WERI-Rb-1 (cell line): ENCODE data around the gene PABPN1.
"Not testable (repeated sequence)": the region's sequence is repeated elsewhere in the genome, so short reads cannot be mapped to it uniquely, and the experiment has no call there.

Experiments used
- DNase-seq: peaks from one replicate; pipeline ENCODE4 v3.0.0-alpha.2; 2020
- H3K27ac ChIP-seq: fragments of 250-450 bp; sonication (Bioruptor Pico); 2 replicates; pipeline ENCODE4 v1.5.1; 2020; ENCODE audit warnings: mild to moderate bottlenecking, moderate library complexity
- H3K27me3 ChIP-seq: fragments of 250-450 bp; sonication (Bioruptor Pico); 2 replicates; pipeline ENCODE4 v1.5.1; 2021; ENCODE audit warnings: mild to moderate bottlenecking, low read depth, moderate library complexity; ENCODE audit not compliant: insufficient read depth, severe bottlenecking
- H3K36me3 ChIP-seq: fragments of 250-450 bp; sonication (Bioruptor Pico); 2 replicates; pipeline ENCODE4 v1.5.1; 2020; ENCODE audit warnings: mild to moderate bottlenecking, moderate library complexity
- H3K4me3 ChIP-seq: 2 replicates; pipeline ENCODE4 v1.5.1; 2011; ENCODE audit warnings: low read depth, mild to moderate bottlenecking, control low read depth, low read length
- H3K9me3 ChIP-seq: fragments of 250-450 bp; sonication (Bioruptor Pico); 2 replicates; pipeline ENCODE4 v1.5.1; 2021; ENCODE audit warnings: mild to moderate bottlenecking, moderate library complexity; ENCODE audit not compliant: severe bottlenecking
- TF ChIP-seq, protein P1 (sequence below): IDR thresholded peaks from 2 replicates; pipeline ENCODE4 v1.5.1; 2011; ENCODE audit warnings: low read depth, mild to moderate bottlenecking, control low read depth, inconsistent platforms, low read length

The PABPN1 gene

DNA sequence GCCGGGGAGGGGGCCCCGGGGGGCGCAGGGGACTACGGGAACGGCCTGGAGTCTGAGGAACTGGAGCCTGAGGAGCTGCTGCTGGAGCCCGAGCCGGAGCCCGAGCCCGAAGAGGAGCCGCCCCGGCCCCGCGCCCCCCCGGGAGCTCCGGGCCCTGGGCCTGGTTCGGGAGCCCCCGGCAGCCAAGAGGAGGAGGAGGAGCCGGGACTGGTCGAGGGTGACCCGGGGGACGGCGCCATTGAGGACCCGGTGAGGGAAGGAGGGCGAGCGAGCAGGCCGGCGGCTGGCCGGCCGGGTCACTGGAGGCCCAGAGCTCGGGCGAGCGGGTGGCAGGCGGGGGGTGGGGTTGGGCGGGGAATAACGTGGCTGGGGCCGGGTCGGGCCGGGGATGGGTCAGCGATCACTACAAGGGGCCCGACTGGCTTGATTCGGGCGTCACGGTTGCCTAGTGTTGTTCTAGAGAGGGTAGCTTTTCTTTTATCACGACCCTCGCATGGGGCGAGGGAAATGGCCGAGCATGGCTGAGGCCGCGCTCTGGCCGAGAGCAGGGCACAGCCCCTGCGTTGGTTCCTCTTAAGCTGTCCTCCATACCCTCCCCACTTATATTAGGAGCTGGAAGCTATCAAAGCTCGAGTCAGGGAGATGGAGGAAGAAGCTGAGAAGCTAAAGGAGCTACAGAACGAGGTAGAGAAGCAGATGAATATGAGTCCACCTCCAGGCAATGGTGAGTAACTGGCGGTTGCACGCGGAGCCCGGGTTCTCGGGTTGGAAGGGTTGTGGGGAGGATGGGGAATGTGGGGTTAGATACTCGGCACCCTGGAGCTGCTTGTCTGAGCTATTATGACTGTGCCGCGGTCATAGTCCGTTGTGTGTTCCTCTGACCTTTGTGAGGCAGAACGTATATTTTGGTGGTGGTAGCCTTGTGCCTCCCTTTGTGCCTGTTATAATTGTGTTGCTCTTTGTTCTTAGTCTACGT lies 603 bp downstream of the PABPN1 start:
- TF ChIP-seq, protein P1, sequence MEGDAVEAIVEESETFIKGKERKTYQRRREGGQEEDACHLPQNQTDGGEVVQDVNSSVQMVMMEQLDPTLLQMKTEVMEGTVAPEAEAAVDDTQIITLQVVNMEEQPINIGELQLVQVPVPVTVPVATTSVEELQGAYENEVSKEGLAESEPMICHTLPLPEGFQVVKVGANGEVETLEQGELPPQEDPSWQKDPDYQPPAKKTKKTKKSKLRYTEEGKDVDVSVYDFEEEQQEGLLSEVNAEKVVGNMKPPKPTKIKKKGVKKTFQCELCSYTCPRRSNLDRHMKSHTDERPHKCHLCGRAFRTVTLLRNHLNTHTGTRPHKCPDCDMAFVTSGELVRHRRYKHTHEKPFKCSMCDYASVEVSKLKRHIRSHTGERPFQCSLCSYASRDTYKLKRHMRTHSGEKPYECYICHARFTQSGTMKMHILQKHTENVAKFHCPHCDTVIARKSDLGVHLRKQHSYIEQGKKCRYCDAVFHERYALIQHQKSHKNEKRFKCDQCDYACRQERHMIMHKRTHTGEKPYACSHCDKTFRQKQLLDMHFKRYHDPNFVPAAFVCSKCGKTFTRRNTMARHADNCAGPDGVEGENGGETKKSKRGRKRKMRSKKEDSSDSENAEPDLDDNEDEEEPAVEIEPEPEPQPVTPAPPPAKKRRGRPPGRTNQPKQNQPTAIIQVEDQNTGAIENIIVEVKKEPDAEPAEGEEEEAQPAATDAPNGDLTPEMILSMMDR, result no peak
- peak overlapping the region; percentile 95 for H3K4me3 ChIP-seq
- H3K27ac ChIP-seq, result peak overlapping the region; percentile 99
- H3K36me3 ChIP-seq, result peaks cover 43% of the 10 kb centered on the region
- DNase-seq, result no peak
- H3K9me3 ChIP-seq, result no peaks in the 10 kb centered on the region
- H3K27me3 ChIP-seq, result no peaks in the 10 kb centered on the region

DNA sequence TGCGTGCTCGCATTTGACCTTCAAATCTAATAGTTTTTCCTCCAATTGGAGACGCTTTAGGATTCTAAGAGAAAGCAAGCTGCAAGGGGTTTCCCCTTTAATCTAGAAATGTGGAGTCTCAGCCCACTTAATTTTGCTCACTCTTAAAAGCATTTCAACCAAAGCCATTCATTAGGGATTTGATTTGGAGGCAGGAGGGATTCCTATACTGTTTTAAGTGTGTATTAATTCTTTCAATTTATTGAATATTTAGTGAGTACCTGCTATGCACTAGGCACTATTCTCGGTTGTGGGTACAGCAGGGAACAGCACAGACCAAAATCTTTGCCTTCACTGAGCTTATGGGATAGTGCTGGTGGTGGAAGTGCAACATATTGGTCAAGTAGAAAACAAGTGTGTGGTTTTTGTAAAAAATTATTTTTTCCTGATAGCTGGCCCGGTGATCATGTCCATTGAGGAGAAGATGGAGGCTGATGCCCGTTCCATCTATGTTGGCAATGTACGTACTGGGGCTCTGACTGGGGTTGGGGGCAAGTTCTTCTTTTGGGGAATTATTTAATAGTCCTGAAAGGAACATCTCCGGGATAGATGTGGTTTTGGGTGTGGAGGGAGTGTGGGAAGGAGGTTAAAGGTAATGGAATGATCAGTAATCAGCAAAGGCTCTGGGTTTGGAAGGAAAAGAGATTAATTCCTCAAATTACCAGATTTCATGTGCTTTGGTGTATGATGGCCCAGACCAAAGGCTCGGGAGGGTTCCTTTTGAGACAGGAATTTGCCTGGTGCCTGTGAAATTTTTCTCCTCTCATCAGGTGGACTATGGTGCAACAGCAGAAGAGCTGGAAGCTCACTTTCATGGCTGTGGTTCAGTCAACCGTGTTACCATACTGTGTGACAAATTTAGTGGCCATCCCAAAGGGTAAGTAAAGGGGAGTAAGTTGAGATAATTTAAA lies 1.6 kb downstream of the PABPN1 start:
- peak overlapping the region; percentile 95 for H3K4me3 ChIP-seq
- no peaks in the 10 kb centered on the region for H3K27me3 ChIP-seq
- H3K36me3 ChIP-seq, result peaks cover 43% of the 10 kb centered on the region
- TF ChIP-seq, protein P1, result no peak
- DNase-seq, result no peak
- H3K9me3 ChIP-seq, result no peaks in the 10 kb centered on the region
- peak overlapping the region; percentile 99 for H3K27ac ChIP-seq

DNA sequence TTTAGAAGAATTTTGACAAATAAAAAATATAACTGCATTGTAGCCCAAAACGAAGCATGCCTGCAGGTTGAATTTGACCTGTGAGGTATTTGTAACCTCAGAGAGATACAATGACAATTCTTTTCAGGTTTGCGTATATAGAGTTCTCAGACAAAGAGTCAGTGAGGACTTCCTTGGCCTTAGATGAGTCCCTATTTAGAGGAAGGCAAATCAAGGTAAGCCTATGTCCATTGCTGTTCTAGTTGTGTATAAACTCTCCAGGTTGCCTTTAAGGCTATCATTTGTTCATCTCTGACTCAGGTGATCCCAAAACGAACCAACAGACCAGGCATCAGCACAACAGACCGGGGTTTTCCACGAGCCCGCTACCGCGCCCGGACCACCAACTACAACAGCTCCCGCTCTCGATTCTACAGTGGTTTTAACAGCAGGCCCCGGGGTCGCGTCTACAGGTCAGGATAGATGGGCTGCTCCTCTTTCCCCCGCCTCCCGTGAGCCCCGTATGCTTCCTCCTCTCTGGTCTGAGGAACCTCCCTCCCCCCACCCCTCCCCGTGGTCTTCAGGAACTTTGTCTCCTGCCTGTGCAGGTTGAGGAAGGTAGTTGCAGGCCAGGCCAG lies 2.7 kb downstream of the PABPN1 start:
- peaks cover 43% of the 10 kb centered on the region for H3K36me3 ChIP-seq
- no peaks in the 10 kb centered on the region for H3K9me3 ChIP-seq
- no peak overlapping the region for H3K27ac ChIP-seq
- DNase-seq, result no peak
- TF ChIP-seq, protein P1, result no peak
- H3K4me3 ChIP-seq, result no peak overlapping the region
- H3K27me3 ChIP-seq, result no peaks in the 10 kb centered on the region

DNA sequence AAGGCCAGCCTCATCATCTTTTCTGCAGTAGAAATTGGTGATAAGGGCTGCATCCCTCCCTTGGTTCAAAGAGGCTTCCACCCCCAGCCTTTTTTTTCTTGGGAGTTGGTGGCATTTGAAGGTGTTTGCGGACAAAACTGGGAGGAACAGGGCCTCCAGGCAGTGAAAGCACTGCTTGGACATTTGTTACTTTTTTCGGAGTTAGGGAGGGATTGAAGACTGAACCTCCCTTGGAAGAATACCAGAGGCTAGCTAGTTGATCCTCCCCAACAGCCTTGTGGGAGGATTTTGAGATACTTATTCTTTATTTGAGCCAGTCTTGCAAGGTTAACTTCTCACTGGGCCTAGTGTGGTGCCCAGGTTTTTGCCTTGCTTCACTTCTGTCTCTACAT lies 3.2 kb downstream of the PABPN1 start:
- peaks cover 40% of the 10 kb centered on the region for H3K36me3 ChIP-seq
- no peaks in the 10 kb centered on the region for H3K27me3 ChIP-seq
- no peaks in the 10 kb centered on the region for H3K9me3 ChIP-seq
- no peak overlapping the region for H3K4me3 ChIP-seq
- no peak for DNase-seq
- TF ChIP-seq, protein P1, result no peak
- H3K27ac ChIP-seq, result no peak overlapping the region

DNA sequence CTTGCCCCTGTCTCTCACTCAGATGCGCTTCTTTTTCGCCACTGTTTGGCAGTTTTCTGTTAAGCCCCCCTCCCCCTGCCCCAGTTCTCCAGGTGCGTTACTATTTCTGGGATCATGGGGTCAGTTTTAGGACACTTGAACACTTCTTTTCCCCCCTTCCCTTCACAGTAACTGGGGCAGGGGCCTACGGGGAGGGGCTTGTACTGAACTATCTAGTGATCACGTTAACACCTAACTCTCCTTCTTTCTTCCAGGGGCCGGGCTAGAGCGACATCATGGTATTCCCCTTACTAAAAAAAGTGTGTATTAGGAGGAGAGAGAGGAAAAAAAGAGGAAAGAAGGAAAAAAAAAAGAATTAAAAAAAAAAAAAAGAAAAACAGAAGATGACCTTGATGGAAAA lies 3.7 kb downstream of the PABPN1 start:
- Histone ChIP-seq H3K27ac (no peak overlapping the region), H3K9me3 (no peaks in the 10 kb centered on the region), H3K27me3 (no peaks in the 10 kb centered on the region), H3K4me3 (no peak overlapping the region), H3K36me3 (peaks cover 37% of the 10 kb centered on the region)
- no peak for DNase-seq
- TF ChIP-seq, protein P1, result no peak

DNA sequence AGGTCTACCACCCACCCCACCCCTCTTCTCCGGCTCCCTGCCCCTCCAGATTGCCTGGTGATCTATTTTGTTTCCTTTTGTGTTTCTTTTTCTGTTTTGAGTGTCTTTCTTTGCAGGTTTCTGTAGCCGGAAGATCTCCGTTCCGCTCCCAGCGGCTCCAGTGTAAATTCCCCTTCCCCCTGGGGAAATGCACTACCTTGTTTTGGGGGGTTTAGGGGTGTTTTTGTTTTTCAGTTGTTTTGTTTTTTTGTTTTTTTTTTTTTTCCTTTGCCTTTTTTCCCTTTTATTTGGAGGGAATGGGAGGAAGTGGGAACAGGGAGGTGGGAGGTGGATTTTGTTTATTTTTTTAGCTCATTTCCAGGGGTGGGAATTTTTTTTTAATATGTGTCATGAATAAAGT lies 4.5 kb downstream of the PABPN1 start:
- not testable (repeated sequence) for H3K9me3 ChIP-seq, H3K27ac ChIP-seq
- peaks cover 34% of the 10 kb centered on the region for H3K36me3 ChIP-seq

More for the DNA sequence above, 4.5 kb downstream of the PABPN1 start:
- not testable (repeated sequence) for DNase-seq, H3K27me3 ChIP-seq, H3K4me3 ChIP-seq
